HepG2 (cell line): ENCODE measurements around the gene MRPS25. TPM values are rescaled to one million over a fixed set of nuclear protein-coding genes. Genes with fewer than 3 reads are reported as not detected.

Source experiments
- CBX5 ChIP-seq: sonication (generic); formaldehyde crosslinking; IDR thresholded peaks from 2 replicates; pipeline ENCODE4 v1.4.0; 2020; ENCODE audit warnings: missing genetic modification reagents, borderline replicate concordance
- MTA3 ChIP-seq: sonication (generic); formaldehyde crosslinking; IDR thresholded peaks from 2 replicates; pipeline ENCODE4 v1.4.0; 2020; ENCODE audit warnings: missing genetic modification reagents
- PPARG ChIP-seq: conservative IDR thresholded peaks from 2 replicates; pipeline ENCODE4 v1.6.1; 2016; ENCODE audit warnings: missing biosample characterization, missing genetic modification reagents
- SETDB1 ChIP-seq: sonication (generic); formaldehyde crosslinking; IDR thresholded peaks from 2 replicates; pipeline ENCODE4 v1.5.1; 2020; ENCODE audit warnings: missing genetic modification reagents, mild to moderate bottlenecking, borderline replicate concordance
- ZNF33B ChIP-seq: sonication (generic); formaldehyde crosslinking; IDR thresholded peaks from 2 replicates; pipeline ENCODE4 v1.5.1; 2020; ENCODE audit warnings: mild to moderate bottlenecking, missing genetic modification reagents
- ZNF563 ChIP-seq: sonication (generic); formaldehyde crosslinking; IDR thresholded peaks from 2 replicates; pipeline ENCODE4 v1.8.0; 2022; ENCODE audit warnings: mild to moderate bottlenecking, moderate library complexity, missing genetic modification reagents
- ZNF746 ChIP-seq: sonication (generic); formaldehyde crosslinking; IDR thresholded peaks from 2 replicates; pipeline ENCODE4 v1.8.0; 2022; ENCODE audit warnings: mild to moderate bottlenecking, missing genetic modification reagents
- ZXDC ChIP-seq: sonication (generic); formaldehyde crosslinking; IDR thresholded peaks from 2 replicates; pipeline ENCODE4 v1.5.0; 2020; ENCODE audit warnings: mild to moderate bottlenecking, missing genetic modification reagents
- ZZZ3 ChIP-seq: sonication (generic); formaldehyde crosslinking; IDR thresholded peaks from 2 replicates; pipeline ENCODE4 v1.4.0; 2020; ENCODE audit warnings: missing genetic modification reagents, mild to moderate bottlenecking, borderline replicate concordance
- polyA plus RNA-seq, 8 experiments: library from polyadenylated mRNA; depleted of rRNA in 3 of 8; stranded (reverse) in 7 of 8; unstranded in 1 of 8; fragments of >200 nt; fragmentation: Illumina TruSeq in 4 of 8; extraction: Trizol in 4 of 8; gene quantifications; 2 replicates each; pipeline versions ENCODE4 v1.2.1 to v1.2.3, GENCODE V29; 2011 to 2016; ENCODE audit warnings: low read depth in 4 of 8, missing spikeins in 1 of 8, mixed read lengths in 1 of 8; ENCODE audit not compliant: insufficient read depth in 1 of 8
- total RNA-seq, 5 experiments: library from RNA; depleted of rRNA; stranded (reverse); fragments of >200 nt; fragmentation: Illumina TruSeq; extraction: Trizol; gene quantifications; 2 replicates each; pipeline ENCODE4 v1.2.3, GENCODE V29; 2016; ENCODE audit warnings: low read depth in 1 of 5
- TF ChIP-seq, protein P1 (sequence below): sonication (generic); formaldehyde crosslinking; IDR thresholded peaks from 2 replicates; pipeline ENCODE4 v1.9.0; 2022; ENCODE audit warnings: low read depth, missing genetic modification reagents
- TF ChIP-seq, protein P2 (sequence below): sonication (generic); formaldehyde crosslinking; IDR thresholded peaks from 2 replicates; pipeline ENCODE4 v1.5.0; 2020; ENCODE audit warnings: mild to moderate bottlenecking, missing genetic modification reagents, borderline replicate concordance
- TF ChIP-seq, protein P3 (sequence below): sonication (generic); formaldehyde crosslinking; IDR thresholded peaks from 2 replicates; pipeline ENCODE4 v1.5.0; 2020; ENCODE audit warnings: missing genetic modification reagents
- TF ChIP-seq, protein P4 (sequence below): IDR thresholded peaks from 2 replicates; pipeline ENCODE4 v1.6.1; 2016; ENCODE audit warnings: low read depth

Gene MRPS25
- total and polyA plus RNA-seq, 2 of the 13 experiments (the other 11 are each of a cell fraction or from before 2014, with no cell fraction given), result 60.1 to 74.3 TPM

DNA sequence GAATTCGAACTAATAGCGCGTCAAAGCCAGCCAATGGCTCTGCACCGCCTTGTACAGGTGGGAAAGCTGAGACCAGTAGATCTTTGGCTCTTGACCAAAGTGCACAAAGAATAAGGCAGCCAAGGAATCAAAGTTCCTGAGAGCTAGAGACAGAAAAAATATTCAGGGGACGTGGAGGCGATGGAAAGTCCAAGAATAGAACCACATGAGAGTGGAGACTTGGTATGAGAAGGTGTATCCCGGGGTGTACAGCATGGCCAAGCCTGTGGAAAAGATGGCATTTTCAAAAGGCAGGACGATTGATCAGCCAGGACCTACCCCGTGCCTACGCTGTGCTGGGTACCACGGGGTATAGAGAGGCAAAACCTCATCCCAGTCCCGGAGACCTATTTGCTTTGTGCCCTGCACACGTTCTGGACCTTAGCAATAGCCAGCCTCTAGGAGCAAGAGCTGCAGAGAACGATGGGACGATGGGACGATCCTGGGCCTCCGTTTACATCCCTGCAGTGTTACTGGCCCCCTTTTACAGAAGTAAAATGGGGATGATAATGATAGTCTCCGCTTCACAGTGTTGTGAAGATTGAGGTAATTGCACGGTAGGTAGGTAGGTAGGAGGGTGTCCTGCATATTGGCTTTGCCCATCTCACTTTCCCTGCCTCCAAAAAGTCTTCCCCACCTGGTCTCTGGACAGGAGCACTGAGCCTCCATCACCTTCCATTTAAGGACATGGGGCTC lies 34.4 kb upstream of the MRPS25 start (continued):
- TF ChIP-seq, protein P1, sequence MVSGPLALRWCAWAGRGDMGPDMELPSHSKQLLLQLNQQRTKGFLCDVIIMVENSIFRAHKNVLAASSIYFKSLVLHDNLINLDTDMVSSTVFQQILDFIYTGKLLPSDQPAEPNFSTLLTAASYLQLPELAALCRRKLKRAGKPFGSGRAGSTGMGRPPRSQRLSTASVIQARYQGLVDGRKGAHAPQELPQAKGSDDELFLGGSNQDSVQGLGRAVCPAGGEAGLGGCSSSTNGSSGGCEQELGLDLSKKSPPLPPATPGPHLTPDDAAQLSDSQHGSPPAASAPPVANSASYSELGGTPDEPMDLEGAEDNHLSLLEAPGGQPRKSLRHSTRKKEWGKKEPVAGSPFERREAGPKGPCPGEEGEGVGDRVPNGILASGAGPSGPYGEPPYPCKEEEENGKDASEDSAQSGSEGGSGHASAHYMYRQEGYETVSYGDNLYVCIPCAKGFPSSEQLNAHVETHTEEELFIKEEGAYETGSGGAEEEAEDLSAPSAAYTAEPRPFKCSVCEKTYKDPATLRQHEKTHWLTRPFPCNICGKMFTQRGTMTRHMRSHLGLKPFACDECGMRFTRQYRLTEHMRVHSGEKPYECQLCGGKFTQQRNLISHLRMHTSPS (CRISPR knock-in tag), result no peak
- TF ChIP-seq ZNF33B (no peak), ZXDC (CRISPR knock-in tag) (no peak), ZZZ3 (no peak), SETDB1 (CRISPR knock-in tag) (no peak), PPARG (CRISPR knock-in tag) (no peak), MTA3 (CRISPR knock-in tag) (no peak), ZNF563 (CRISPR knock-in tag) (no peak), ZNF746 (CRISPR knock-in tag) (no peak), CBX5 (no peak)
- TF ChIP-seq, protein P2, sequence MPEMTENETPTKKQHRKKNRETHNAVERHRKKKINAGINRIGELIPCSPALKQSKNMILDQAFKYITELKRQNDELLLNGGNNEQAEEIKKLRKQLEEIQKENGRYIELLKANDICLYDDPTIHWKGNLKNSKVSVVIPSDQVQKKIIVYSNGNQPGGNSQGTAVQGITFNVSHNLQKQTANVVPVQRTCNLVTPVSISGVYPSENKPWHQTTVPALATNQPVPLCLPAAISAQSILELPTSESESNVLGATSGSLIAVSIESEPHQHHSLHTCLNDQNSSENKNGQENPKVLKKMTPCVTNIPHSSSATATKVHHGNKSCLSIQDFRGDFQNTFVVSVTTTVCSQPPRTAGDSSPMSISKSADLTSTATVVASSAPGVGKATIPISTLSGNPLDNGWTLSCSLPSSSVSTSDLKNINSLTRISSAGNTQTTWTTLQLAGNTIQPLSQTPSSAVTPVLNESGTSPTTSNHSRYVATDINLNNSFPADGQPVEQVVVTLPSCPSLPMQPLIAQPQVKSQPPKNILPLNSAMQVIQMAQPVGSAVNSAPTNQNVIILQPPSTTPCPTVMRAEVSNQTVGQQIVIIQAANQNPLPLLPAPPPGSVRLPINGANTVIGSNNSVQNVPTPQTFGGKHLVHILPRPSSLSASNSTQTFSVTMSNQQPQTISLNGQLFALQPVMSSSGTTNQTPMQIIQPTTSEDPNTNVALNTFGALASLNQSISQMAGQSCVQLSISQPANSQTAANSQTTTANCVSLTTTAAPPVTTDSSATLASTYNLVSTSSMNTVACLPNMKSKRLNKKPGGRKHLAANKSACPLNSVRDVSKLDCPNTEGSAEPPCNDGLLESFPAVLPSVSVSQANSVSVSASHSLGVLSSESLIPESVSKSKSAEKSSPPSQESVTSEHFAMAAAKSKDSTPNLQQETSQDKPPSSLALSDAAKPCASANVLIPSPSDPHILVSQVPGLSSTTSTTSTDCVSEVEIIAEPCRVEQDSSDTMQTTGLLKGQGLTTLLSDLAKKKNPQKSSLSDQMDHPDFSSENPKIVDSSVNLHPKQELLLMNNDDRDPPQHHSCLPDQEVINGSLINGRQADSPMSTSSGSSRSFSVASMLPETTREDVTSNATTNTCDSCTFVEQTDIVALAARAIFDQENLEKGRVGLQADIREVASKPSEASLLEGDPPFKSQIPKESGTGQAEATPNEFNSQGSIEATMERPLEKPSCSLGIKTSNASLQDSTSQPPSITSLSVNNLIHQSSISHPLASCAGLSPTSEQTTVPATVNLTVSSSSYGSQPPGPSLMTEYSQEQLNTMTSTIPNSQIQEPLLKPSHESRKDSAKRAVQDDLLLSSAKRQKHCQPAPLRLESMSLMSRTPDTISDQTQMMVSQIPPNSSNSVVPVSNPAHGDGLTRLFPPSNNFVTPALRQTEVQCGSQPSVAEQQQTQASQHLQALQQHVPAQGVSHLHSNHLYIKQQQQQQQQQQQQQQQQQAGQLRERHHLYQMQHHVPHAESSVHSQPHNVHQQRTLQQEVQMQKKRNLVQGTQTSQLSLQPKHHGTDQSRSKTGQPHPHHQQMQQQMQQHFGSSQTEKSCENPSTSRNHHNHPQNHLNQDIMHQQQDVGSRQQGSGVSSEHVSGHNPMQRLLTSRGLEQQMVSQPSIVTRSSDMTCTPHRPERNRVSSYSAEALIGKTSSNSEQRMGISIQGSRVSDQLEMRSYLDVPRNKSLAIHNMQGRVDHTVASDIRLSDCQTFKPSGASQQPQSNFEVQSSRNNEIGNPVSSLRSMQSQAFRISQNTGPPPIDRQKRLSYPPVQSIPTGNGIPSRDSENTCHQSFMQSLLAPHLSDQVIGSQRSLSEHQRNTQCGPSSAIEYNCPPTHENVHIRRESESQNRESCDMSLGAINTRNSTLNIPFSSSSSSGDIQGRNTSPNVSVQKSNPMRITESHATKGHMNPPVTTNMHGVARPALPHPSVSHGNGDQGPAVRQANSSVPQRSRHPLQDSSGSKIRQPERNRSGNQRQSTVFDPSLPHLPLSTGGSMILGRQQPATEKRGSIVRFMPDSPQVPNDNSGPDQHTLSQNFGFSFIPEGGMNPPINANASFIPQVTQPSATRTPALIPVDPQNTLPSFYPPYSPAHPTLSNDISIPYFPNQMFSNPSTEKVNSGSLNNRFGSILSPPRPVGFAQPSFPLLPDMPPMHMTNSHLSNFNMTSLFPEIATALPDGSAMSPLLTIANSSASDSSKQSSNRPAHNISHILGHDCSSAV (CRISPR knock-in tag), result no peak
- TF ChIP-seq, protein P3, sequence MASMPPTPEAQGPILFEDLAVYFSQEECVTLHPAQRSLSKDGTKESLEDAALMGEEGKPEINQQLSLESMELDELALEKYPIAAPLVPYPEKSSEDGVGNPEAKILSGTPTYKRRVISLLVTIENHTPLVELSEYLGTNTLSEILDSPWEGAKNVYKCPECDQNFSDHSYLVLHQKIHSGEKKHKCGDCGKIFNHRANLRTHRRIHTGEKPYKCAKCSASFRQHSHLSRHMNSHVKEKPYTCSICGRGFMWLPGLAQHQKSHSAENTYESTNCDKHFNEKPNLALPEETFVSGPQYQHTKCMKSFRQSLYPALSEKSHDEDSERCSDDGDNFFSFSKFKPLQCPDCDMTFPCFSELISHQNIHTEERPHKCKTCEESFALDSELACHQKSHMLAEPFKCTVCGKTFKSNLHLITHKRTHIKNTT (CRISPR knock-in tag), result no peak
- TF ChIP-seq, protein P4, sequence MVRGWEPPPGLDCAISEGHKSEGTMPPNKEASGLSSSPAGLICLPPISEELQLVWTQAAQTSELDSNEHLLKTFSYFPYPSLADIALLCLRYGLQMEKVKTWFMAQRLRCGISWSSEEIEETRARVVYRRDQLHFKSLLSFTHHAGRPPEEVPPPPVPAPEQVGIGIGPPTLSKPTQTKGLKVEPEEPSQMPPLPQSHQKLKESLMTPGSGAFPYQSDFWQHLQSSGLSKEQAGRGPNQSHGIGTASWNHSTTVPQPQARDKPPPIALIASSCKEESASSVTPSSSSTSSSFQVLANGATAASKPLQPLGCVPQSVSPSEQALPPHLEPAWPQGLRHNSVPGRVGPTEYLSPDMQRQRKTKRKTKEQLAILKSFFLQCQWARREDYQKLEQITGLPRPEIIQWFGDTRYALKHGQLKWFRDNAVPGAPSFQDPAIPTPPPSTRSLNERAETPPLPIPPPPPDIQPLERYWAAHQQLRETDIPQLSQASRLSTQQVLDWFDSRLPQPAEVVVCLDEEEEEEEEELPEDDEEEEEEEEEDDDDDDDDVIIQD, result no peak
